GM19468 (cell line): ENCODE results near the gene ROBO1.

Experiments used
- ATAC-seq: cut with Tn5 transposase; IDR thresholded peaks from one replicate; pipeline ENCODE4 v1.9.1; 2021; ENCODE audit warnings: mild to moderate bottlenecking, moderate library complexity, moderate number of reproducible peaks; ENCODE audit not compliant: unreplicated experiment; ENCODE audit errors: extremely low read depth

Gene ROBO1

DNA sequence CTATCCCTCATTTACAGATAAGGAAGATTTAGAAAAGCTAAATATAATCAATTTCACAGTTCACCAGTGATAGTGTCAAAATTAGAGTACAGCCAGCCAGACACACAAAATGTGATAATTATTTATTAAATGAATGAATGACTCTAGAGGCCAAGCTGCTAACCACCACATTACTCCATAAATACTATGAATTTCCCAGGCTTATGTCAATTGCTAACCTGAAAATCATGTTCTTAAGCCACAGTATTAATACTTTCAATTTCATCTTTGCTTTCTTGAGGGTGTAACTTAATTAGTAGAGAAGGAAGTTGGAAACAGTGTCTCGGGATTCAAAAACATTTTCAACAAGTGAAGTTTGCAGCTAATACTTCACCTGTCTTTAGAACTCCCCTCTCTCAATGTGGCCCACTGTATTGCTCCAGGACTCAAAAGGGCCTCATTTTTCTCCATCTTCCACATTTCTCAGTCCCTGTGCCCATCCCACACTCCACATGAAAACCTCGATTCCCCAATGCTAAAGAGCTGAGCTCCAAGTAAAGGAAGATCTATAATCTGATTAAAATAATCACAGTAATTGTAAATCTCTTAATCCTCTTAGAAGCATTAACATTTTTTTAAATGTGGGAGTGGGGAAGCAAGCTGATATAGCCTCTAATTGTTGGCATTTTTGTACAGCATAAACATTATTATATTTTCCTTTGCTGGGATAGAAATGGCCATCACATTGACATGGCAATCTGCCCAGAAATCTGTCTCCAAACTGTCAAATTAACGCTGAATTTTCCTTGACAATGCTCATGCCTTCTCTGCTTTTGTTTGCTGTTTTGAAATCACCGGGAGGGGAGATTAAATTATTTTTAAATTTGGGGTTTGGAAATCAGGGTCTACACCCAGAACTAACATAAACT, 765.1 kb downstream of the ROBO1 start:
- ATAC-seq = no peak

DNA sequence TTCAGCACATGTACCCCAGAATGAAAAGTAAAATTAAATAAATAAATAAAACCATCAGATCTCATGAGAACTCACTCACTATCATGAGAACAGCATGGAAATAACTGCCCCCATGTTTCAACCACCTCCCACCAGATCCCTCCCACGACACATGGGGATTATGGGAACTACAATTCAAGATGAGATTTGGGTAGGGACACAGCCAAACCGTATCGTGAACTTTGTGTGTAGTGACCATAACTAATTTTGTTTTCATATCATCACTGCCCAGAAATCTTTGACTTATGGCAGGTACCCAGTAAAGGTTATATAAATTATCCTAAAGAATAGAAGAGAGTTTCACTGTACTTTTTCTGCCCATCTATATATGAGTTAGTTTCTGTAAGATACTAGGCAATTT, 766.5 kb downstream of the ROBO1 start:
- ATAC-seq = no peak

DNA sequence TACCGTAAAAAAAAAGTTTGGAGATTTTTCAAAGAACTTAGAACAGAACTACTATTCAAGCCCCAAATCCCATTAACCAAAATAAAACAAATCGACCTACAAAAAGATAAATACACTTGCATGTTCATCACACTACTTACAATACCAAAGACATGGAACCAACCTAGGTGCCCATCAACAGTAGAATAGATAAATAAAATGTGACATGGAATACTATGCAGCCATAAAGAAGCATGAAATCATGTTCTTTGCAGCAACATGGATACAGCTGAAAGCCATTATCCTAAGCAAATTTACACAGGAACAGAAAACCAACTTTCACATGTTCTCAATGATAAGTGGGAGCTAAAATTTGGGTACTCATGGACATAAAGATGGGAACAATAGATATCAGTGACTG, 768.7 kb downstream of the ROBO1 start:
- ATAC-seq = no peak

DNA sequence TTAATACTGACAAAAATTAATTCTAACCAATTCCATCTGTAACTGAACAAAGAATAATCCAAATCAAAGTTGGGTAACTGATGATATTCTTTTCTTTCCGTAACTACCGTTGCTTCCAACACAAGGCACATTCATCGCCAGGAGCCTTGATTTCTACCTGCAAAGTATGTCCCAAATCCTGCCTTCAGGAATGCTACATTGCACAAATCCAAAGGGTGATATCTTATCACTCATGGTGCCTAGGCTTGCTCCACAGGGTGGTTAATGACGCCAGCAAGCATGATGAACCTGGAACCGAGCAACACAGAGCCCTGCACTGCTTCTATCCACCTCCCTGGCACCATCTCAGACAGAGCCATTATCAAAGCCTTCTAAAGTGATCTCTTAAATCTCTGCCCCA, 772.7 kb downstream of the ROBO1 start:
- no peak for ATAC-seq

DNA sequence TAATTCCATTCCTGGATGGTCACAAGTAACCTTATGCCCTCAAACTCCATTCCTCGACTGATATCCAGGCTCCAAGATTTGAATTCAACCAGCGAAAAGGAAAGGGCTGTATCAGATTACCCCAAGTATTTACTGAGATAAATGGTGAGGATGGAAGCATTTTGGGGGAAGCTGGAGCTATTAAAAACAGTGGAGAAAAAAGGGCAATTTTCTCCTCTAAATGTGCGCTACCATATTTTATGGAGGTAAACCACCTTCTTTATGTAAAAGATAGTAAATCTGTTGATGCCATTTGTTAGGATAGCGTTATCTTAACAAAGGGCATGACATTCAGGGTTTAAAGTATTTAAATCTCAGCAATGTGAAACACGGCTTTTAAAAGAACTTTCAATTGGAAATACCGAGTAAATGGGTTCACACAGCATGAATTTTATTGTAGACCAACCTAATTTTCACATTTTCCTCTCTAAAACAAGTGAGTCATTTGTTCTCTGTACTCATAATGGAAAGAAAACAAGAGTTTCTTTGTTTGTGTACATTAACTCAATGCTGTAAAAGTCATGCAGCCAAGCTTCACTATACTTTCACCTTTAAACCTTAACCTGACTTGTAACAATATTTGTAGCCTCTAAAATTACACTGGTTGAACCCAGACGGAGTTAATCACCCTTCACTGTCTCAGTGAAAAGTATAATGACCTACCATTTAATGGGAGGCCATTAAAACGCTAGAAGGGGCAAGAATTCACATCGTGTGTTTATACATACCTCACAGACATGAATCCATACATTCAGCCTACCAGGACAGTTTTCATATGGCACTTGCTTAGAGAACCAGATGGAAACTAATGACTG, 773.4 kb downstream of the ROBO1 start:
- no peak for ATAC-seq

DNA sequence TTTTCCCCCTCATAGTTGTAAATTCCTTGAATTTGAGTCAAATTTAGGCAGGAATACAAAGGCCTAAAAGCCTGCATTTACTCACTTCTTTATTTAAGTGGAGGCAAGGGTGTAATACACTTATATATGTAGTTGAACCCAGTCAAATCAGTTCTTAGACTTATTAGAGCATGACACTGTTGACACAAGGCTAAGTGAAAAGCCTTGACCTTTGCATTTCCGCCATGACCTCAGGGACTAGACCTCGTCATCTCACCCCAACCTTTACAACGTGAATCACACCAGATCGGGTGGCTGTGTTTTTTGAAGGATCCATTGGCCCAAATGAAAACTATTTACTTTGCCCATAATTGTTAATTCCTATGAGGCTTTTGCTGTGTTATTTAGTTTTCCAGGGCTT, 774.4 kb downstream of the ROBO1 start:
- no peak for ATAC-seq

DNA sequence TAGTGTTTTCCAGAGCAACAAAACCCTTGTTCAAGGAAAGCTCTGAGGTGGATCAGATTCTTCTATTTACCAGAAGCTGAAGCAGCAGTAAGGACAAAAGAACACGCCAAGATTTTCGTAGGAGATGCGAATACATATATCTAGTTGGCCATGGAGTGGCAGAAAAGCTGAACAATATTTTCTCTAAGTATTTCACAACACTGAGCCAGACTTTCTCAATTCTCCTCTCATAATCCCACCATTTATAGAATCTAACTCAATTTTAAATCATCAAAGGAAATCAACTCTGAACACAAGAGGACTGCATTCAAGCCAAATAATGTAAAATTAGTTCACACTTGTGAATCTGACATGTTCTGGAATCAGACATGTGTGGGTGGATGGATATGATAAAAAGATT, 775.0 kb downstream of the ROBO1 start:
- no peak for ATAC-seq

DNA sequence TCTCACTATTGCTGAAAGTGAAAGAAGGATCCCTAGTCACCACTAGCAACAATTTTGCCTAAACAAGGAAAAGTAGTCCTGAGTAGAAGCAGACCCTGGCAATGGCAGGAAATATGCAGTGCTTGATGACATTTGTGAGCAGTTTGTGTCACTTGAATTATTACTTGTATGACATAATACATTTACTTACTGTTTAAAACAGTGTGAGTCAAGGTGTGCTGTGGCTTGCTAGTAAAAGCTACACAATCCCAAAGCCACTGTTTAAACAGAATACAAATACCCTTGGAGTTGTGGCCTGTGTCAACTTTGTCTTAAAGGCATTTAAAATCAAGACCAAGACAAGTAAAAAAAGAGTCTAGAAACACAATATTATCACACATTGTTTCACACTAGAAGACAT, 775.4 kb downstream of the ROBO1 start:
- ATAC-seq = no peak

DNA sequence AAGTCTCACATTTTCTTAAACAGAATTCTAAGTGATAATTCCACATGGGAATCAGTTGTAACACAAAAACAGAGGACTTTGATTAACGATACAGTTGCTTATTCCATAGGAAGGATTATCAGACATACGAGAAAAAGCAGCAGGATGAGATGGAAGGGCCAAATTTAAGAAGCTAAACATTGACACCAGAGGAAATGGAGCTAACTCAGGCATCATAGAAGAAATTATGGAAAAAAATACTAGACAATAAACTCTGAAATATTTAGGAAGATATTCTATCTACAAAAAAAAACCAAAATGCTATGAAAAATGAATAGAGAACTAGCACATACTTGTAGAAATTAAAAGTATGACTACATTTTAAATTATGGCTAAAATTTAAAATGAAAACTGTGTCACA, 776.1 kb downstream of the ROBO1 start:
- ATAC-seq = no peak

DNA sequence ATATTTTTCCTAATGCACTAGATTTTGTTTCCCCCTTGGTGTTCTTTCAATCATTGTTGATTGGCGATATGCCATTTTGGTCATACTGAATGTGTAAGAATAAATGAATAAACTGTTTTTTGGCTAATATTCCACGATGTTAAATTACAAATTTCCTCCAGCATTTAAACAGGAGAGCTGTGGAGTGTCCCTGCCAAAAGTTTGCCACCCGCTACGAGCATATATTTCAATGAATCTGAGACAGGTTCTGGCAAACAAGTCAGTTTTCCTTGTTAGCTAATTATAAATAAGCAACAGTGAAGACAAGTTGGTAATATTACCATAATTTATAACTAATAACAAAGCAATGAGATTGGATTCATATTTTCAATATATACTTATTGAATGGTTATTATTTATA, 777.6 kb downstream of the ROBO1 start:
- no peak for ATAC-seq

DNA sequence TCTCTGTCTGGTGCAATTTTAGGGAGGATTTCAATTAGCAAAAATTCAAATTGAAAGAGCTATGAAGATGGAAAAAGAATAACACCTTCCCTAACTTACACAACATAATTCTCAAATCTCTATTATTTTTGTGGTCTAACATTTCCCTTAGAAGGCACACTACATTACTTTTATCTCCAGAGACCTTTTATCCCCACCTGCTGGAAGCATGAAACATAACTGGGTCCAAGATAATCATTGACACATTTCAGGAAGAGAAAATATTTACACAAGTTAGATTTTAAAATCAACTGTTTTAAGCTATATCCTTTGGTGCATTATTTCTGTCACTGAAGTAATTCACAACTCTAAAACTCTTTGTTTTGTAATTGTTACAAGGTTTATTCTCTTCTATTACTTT, 779.5 kb downstream of the ROBO1 start:
- ATAC-seq = no peak

DNA sequence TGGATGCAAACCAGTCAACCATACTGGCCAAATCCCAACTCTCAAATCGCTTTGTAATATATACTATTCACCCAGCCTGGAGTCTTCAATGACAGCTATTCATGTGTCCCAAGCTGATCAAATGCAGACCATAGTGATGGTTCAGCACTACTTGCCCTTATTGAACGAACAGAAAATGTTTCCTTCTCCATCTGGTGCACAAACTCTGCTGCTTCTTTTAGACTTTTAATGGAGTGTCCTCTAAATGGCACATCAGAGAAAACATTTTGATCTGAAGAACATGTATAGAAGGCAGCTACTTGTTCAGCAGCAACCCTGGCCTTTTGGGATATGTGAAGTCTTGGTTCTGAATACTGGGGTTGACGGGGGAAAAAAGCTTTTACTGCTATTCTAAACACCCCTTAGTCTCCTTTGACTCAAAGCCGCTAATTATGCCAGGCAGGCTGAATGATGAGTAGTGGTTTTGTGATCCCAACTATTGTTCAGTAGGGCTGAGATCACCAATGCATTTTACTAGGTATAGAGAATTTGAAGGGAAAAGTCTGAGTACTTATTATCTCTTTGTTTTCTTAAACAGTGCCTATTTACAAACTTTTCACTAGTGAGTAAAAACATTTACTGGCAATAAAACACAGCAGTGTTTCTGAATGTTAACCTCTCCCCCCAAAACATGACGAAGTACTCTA, 781.2 kb downstream of the ROBO1 start:
- no peak for ATAC-seq

DNA sequence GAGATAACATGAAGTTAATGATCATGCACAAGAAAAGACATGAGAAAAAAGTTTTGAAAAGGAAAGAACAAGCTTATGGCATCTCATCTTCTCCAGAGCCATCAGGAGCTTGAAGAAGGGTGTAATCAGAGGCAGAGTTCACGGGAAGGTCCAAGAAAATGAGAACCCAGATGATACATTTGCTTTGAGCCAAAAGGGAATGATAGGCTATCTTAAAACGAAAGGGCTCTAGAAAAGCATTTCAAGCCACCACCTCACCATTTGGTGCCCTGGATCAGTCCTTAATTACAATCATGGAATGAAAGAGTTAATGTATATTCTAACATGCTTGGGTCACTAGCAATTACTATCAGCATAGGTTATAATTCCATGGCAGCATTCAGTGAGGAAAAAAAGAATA, 781.8 kb downstream of the ROBO1 start:
- ATAC-seq = no peak

DNA sequence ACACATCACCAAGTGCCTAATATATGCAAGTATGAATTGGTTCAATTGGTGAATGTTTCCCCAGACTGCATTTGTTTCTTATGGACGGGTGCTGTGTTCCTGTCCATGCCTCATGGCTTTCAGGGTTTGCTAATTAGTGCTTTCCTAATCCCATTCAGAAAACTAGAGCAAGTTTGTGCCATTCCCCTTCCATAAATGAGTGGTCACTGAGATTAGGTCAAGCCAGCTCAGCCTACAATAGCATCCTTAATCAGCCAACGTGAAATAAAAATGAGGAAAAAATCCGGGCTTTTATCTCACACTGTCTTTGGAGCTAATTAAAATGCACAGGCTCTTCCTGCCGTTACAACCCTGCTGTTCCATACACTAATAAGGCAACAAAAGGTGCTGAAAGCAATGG, 788.8 kb downstream of the ROBO1 start:
- ATAC-seq = no peak

DNA sequence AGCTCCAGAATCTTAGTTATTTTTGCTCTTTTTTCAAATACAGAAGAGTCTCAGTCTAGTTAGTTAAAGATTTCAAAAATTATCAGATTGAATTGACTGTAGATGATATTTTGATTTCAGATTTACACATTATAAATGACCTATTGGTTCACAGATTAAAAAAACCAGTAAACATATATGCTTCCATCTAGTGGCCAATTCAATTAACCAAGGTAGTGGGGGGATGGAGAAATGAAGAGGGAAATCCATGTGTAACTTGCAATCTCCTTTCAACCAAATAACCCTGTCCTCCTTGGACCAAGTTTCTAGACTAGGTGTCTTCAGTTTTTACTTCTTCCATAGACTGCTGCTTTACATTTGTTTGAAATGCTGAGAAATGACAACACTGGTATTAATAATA, 789.8 kb downstream of the ROBO1 start:
- ATAC-seq = no peak

DNA sequence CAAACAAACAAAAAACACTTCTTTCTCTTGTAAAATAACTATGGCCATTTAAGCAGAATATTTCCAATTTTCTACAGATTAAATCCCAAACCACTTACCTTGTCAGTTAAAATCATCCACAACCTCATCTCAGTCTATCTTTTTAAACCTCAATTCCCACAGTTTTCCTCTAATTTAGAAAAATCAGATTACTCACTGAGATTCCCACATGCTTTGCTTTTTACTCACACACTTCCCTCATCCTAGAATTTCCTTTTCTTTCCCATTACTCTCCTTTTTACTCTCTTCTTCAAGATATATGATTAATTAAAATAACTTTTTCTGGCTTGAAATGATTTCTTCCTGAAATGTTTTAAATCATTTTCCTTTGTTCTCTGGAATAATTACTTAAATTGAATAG, 790.7 kb downstream of the ROBO1 start:
- no peak for ATAC-seq

DNA sequence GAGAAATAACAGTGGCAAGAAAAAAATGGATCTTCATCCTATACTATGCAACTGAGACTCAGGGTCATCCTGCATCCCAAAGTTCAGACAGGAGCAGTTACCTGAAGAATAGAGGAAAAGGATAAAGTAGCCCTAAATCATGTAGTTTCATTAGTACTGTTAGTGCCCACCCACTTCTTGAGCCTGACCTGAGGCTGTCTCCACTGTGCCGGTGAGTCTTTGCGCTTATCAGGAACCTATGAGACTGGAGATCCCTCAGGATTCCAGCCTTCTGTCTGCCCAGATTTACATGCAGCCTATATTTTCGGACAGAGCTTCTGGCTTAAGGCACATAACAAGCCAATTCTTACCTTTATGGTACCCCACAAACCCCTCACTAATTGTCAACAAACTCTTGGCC, 791.6 kb downstream of the ROBO1 start:
- ATAC-seq = no peak

DNA sequence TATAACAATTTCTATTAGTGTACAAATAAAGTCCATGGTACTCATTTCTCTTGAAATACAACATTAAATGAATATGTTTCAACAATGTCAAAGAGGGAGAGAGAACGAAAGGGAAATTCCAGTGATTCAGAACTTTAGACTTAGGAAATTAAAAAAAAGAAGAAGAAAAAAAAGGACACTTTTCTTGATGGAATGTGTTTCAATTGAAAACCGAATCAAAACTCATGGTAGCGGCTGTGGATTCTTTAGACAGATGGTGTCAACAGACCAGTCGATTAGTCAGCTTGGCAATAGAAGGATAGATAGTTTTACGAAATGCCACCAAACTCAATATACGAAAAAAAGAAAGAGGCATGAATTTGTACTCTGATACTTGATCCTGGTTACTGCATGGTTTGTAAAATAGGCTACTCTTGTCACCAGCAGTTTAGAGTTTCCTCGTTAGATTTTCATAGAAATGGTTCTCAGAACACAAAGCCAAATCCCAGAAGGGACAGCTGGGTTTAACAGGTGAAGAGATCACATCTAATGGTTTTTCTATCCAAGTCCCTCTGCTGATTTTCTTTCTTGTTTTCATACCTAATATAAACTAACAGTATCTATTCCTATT, 793.5 kb downstream of the ROBO1 start:
- no peak for ATAC-seq

DNA sequence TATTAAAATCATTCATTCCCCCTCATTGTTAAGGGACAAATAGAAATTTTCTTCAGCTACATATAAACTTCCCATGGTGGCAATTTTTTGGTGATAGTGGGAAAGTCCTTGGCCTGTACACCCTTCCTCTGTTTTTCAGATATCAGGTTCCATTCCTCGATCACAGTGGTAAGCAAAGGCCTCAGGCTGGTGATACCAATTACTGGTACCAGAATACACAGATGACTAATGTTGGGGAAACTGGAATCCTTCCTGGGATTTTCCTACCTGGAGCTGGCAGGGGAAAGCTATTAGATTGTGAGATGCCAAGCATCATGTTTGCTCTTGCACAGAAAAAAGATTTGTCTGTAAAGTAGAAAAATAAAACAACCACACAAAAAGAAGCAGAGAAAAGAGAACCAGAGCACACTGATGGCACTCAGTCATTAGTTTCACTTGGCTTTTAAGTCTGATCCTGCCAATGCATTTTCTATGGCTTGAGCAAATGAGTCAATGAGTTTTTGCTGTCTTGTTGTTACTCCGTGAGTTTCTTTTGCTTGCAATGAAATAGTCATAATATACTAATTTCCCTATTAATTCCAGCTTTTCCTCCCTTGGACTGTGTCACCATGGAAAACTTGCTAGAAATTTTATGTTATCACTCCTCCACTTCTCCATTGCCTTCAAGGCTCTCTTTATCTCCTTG, 795.0 kb downstream of the ROBO1 start:
- ATAC-seq = no peak

DNA sequence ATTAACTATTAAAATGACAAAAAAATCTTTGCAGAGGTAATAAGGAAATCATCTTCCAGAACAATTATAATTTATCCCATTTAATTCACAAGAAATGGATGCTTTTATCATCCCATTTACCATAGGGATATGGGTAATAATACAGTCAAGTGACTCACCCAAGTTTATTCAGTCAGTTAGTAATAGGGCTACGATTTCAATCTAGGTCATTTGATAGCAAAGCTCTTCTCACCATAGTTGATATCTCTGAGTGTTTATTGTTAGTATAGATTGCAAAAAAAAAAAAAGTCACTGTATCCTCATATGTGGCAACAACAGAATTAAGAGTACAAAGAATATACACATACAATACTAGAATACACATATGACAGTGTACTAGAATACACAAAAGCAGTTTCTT, 797.1 kb downstream of the ROBO1 start:
- no peak for ATAC-seq
